MG63 (cell line): ENCODE measurements around the gene MTMR3. TPM values are rescaled to one million over a fixed set of nuclear protein-coding genes. Genes with fewer than 3 reads are reported as not detected.

ENCODE experiments used
- DNase-seq: peaks from one replicate; pipeline ENCODE4 v3.0.0-alpha.2; 2020
- H3K27me3 ChIP-seq: fragments of 250-450 bp; sonication (Bioruptor Pico); 2 replicates; pipeline ENCODE4 v1.5.1; 2020; ENCODE audit warnings: mild to moderate bottlenecking, moderate library complexity
- H3K36me3 ChIP-seq: fragments of 250-450 bp; sonication (Bioruptor Pico); 2 replicates; pipeline ENCODE4 v1.5.1; 2020; ENCODE audit warnings: mild to moderate bottlenecking, moderate library complexity
- H3K4me3 ChIP-seq: fragments of 250-450 bp; sonication (Bioruptor Pico); 2 replicates; pipeline ENCODE4 v1.5.1; 2020; ENCODE audit warnings: mild to moderate bottlenecking, moderate library complexity
- H3K9me3 ChIP-seq: fragments of 250-450 bp; sonication (Bioruptor Pico); 2 replicates; pipeline ENCODE4 v1.5.1; 2020; ENCODE audit warnings: mild to moderate bottlenecking, moderate library complexity
- total RNA-seq: library from RNA; depleted of rRNA; stranded (reverse); fragments of >200 nt; shearing (Covaris generic); gene quantifications from 2 replicates; pipeline ENCODE4 v1.2.3, GENCODE V29; 2014; ENCODE audit warnings: low replicate concordance

Gene MTMR3
- total RNA-seq, 1 experiment from 2014 or later: 12.9 TPM

DNA sequence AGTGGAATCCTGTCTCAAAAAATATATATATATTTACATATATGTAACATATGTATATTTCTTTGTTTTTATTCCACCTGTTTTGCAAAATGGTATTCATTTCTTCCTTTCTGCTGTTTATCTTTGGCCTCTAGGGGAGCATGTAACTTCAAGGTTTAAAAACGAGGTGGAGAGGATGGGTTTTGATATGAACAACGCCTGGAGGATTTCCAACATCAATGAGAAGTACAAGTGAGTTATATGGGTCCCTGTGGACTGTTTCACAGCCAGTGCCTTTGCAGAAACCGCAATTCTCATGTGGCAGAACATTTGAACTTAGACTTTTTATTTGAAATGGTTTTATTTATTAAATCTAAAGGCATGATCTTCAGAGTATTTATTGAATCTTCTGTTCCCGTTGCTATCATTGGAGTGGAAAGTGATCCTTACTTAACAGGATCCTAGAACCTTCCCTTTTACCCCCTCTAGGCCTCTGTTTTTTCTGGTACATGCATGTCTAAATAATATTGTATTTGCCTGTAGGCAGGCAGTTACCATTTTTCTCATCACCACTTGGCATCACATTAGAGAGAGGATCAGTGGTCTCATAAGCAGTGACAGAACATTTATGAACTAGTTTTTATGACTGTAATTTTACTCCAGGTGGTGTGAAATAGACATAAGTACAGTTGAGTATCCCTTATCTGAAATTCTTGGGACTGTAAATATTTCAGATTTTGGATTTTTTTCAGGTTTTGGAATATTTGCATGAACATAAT, 115.8 kb downstream of the MTMR3 start:
- DNase-seq: no peak
- H3K9me3 ChIP-seq: no peaks in the 10 kb centered on the region
- peaks cover 22% of the 10 kb centered on the region for H3K36me3 ChIP-seq
- no peak overlapping the region for H3K4me3 ChIP-seq
- no peaks in the 10 kb centered on the region for H3K27me3 ChIP-seq

GRCh38 chr22:30000566-30000965, 117.6 kb downstream of the MTMR3 start:
- Histone ChIP-seq H3K27me3 (no peaks in the 10 kb centered on the region), H3K36me3 (peaks cover 19% of the 10 kb centered on the region)
- peak; percentile 25 for DNase-seq

DNA sequence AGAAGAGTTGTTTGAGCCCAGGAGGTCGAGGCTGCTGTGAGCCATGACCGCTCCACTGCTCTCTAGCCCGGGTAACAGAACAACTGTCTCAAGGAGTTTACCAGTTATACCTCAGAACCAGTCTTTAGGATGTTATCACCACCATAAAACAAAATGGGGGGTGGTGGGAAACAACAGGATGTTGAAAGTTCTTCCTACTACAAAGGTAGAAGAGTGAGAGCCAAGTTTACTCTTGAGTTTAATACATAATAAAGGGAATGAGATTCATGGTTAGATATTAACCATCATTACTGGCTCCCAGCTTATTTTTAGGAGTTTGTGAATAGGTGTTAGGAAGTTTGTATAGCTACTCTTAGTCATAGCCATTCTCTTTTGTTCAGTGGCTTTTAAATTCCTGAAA, 118.5 kb downstream of the MTMR3 start:
- Histone ChIP-seq H3K9me3 (no peaks in the 10 kb centered on the region), H3K27me3 (no peaks in the 10 kb centered on the region), H3K36me3 (peaks cover 19% of the 10 kb centered on the region), H3K4me3 (no peak overlapping the region)
- DNase-seq: no peak

More at GRCh38 chr22:30000566-30000965, 117.6 kb downstream of the MTMR3 start:
- H3K4me3 ChIP-seq: no peak overlapping the region
- H3K9me3 ChIP-seq: no peaks in the 10 kb centered on the region

- Histone ChIP-seq H3K9me3 (no peaks in the 10 kb centered on the region), H3K4me3 (no peak overlapping the region), H3K36me3 (peaks cover 30% of the 10 kb centered on the region), H3K27me3 (no peaks in the 10 kb centered on the region)
- DNase-seq: no peak
These were observed 120.0 kb downstream of the MTMR3 start for GRCh38 chr22:30002861-30003486.

GRCh38 chr22:30004101-30004500, 121.1 kb downstream of the MTMR3 start:
- H3K9me3 ChIP-seq: no peaks in the 10 kb centered on the region
- H3K4me3 ChIP-seq: no peak overlapping the region
- H3K36me3 ChIP-seq: peaks cover 36% of the 10 kb centered on the region
- no peaks in the 10 kb centered on the region for H3K27me3 ChIP-seq
- peak; percentile 35 for DNase-seq

DNA sequence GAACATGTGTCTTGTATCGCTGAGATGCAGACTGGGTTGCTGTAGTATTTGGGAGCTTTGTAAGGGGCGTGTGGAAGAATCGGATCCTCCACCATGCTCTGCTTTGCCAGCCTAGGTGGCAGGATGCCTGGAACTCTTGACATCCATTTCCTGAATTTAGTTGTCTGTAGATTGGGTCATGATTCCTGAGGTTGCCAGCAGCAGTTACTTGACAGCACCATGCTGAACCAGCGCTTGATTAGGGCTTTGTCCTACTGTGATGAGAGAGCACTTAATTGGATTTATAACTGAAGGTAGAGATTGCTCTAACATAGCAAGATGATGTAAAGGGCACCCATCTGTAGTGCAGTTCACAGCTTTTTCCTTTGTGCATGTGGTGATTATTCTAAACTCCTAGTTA, 121.7 kb downstream of the MTMR3 start:
- Histone ChIP-seq H3K9me3 (no peaks in the 10 kb centered on the region), H3K36me3 (peaks cover 35% of the 10 kb centered on the region), H3K4me3 (no peak overlapping the region), H3K27me3 (no peaks in the 10 kb centered on the region)
- peak; percentile 66 for DNase-seq

- Histone ChIP-seq H3K27me3 (no peaks in the 10 kb centered on the region), H3K36me3 (peaks cover 37% of the 10 kb centered on the region), H3K9me3 (no peaks in the 10 kb centered on the region), H3K4me3 (no peak overlapping the region)
- peak; percentile 42 for DNase-seq
These were observed 122.4 kb downstream of the MTMR3 start for GRCh38 chr22:30005213-30005857.

GRCh38 chr22:30007361-30007760, 124.4 kb downstream of the MTMR3 start:
- Histone ChIP-seq H3K27me3 (no peaks in the 10 kb centered on the region), H3K36me3 (peaks cover 34% of the 10 kb centered on the region), H3K4me3 (no peak overlapping the region), H3K9me3 (no peaks in the 10 kb centered on the region)
- no peak for DNase-seq

DNA sequence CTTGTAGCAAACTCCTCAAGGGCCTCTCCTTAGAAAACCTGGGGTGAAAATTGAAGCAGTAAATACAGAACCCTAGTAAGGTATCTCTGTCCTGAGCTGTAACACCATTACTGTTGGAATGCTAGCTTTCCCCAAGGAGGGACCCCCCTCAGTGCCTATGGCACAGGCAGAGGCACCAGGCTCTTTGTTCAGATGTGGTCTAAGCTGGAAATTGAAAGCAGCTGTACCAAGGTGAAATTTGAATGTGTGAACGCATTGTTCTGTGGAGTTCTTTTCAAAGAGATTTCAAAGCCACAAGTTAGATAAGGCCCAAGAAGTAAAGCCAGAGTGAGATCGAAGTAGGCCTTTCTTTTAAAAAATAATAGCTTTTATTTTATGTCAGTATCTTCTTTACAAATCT, 125.4 kb downstream of the MTMR3 start:
- Histone ChIP-seq H3K36me3 (peaks cover 32% of the 10 kb centered on the region), H3K9me3 (no peaks in the 10 kb centered on the region), H3K4me3 (no peak overlapping the region), H3K27me3 (no peaks in the 10 kb centered on the region)
- DNase-seq: no peak

DNA sequence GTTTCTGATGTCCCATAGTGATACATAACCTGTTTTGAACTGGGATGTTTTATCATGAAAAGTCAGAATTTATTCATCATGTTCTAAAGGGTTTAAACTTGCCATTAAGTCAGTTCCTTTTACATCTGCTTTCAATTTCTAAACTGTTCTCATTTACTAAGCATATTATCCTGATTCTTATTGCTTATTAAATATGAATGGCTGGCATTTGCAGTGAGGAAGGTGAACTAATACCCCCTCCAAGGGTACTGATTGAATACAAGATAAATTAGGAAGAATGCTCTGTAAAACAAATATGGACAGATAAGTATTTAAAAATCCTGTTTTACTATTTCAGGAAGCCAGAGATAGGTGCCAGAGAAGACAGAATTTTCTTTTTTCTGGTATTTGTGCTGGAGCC, 126.5 kb downstream of the MTMR3 start:
- H3K9me3 ChIP-seq: no peaks in the 10 kb centered on the region
- H3K36me3 ChIP-seq: peaks cover 32% of the 10 kb centered on the region
- no peak for DNase-seq
- H3K4me3 ChIP-seq: no peak overlapping the region
- H3K27me3 ChIP-seq: no peaks in the 10 kb centered on the region

- H3K36me3 ChIP-seq: peaks cover 35% of the 10 kb centered on the region
- no peak overlapping the region for H3K4me3 ChIP-seq
- H3K9me3 ChIP-seq: no peaks in the 10 kb centered on the region
- DNase-seq: no peak
- H3K27me3 ChIP-seq: no peaks in the 10 kb centered on the region
These were observed 127.9 kb downstream of the MTMR3 start for GRCh38 chr22:30010789-30011405.

DNA sequence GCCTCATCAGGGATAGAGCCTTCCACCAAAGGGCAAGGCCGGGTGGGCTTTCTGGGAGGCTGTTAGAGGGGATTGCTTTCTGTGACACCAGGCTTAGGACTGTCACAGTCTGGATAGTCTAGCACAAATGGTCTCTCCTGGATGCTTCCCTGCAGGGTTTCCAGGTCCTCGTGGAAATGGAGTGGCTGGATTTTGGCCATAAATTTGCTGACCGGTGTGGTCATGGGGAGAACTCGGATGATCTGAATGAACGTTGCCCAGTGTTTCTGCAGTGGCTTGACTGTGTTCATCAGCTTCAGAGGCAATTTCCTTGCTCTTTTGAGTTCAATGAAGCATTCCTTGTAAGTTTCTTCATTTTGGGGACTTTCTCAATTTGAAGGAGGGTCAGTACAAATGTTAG, 130.2 kb downstream of the MTMR3 start:
- no peaks in the 10 kb centered on the region for H3K27me3 ChIP-seq
- H3K4me3 ChIP-seq: no peak overlapping the region
- H3K9me3 ChIP-seq: no peaks in the 10 kb centered on the region
- DNase-seq: no peak
- peaks cover 37% of the 10 kb centered on the region for H3K36me3 ChIP-seq

DNA sequence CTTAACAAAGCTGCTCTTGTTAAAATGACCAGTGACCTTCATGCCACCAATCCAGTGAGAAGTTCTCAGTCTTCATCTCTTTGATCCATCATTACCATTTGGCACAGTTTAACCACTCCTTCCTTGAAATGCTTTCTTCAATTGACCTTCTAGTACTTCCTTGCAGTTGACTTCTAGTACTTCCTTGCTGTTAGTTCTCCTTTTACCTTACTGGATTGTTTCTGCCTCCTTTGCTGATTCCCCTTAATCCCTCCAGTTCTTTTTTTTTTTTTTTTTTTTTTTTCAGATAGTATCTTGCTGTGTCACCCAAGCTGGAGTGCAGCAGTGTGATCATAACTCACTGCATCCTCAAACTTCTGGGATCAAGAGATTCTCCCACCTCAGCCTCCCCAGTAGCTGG, 131.3 kb downstream of the MTMR3 start:
- no peaks in the 10 kb centered on the region for H3K9me3 ChIP-seq
- DNase-seq: no peak
- H3K36me3 ChIP-seq: peaks cover 29% of the 10 kb centered on the region
- H3K27me3 ChIP-seq: no peaks in the 10 kb centered on the region
- no peak overlapping the region for H3K4me3 ChIP-seq

GRCh38 chr22:30015229-30015797, 132.3 kb downstream of the MTMR3 start:
- no peaks in the 10 kb centered on the region for H3K27me3 ChIP-seq
- H3K9me3 ChIP-seq: no peaks in the 10 kb centered on the region
- peaks cover 24% of the 10 kb centered on the region for H3K36me3 ChIP-seq
- no peak overlapping the region for H3K4me3 ChIP-seq
- DNase-seq: no peak

DNA sequence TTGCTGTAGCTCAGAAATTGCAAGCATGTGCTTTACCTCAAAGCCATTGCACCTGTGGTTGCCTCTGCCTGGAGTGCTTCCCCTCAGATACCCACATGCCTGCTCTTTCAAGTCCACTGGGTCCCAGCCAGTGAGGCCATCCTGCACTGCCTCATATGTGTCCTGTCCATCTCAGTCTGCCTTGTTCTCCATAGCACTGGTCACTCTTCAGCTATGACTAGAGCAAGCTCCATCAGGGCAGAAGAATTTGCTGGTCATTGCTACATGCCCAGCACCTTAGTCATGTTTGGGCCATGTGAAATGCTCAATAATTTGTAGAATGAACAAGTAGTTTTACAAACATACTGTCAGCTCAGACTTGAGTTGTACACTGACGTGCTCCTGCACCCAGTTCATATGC, 132.9 kb downstream of the MTMR3 start:
- DNase-seq: peak; percentile 2
- peaks cover 28% of the 10 kb centered on the region for H3K36me3 ChIP-seq
- no peaks in the 10 kb centered on the region for H3K27me3 ChIP-seq
- H3K4me3 ChIP-seq: no peak overlapping the region
- H3K9me3 ChIP-seq: no peaks in the 10 kb centered on the region

GRCh38 chr22:30016596-30016995, 133.6 kb downstream of the MTMR3 start:
- peaks cover 33% of the 10 kb centered on the region for H3K36me3 ChIP-seq
- H3K4me3 ChIP-seq: no peak overlapping the region
- H3K27me3 ChIP-seq: no peaks in the 10 kb centered on the region
- DNase-seq: no peak
- H3K9me3 ChIP-seq: no peaks in the 10 kb centered on the region
